ENCODE measurements around the gene KRT23. TPM values are rescaled to one million over a fixed set of nuclear protein-coding genes. Genes with fewer than 3 reads are reported as not detected.

Gene KRT23
- total RNA-seq, 5 donors from 2014 or later (not counting 1 experiment from before 2014, with no cell fraction given), result not detected

GRCh38 chr17:40962059-40962561, 24.7 kb upstream of the KRT23 start:
- no peak overlapping the region for H3K4me3 Mint-ChIP-seq
- peaks cover 3 to 28% of the 10 kb centered on the region in 2 donors for H3K27me3 Mint-ChIP-seq
- no peak overlapping the region for H3K27ac Mint-ChIP-seq
- ATAC-seq (replicated peaks in 1 of 4) (no peak), DNase-seq (no peak)
- H3K9me3 Mint-ChIP-seq, result no peaks in the 10 kb centered on the region
- 81% methylated on average over 4 of the region's 4 CpGs for WGBS (ENCODE audit: insufficient coverage)
- Histone ChIP-seq H3K36me3 (ENCODE audit: control insufficient read depth in 2 of 2, extremely low read depth in 1 of 2, insufficient read depth in 1 of 2, low read length in 1 of 2) (no peaks in the 10 kb centered on the region), H3K4me1 (ENCODE audit: control insufficient read depth in 1 of 2, extremely low read depth in 1 of 2, insufficient read depth in 2 of 2, low read length in 2 of 2) (no peaks in the 10 kb centered on the region), H3K9me3 (no peaks in the 10 kb centered on the region), H3K27me3 (replicated peaks in 1 of 2; ENCODE audit: control insufficient read depth in 2 of 2, extremely low read depth in 1 of 2, insufficient read depth in 2 of 2, low read length in 1 of 2) (peaks cover 0 to 4% of the 10 kb centered on the region in 2 experiments), H3K27ac (ENCODE audit: low read length) (no peak overlapping the region), H3K4me3 (ENCODE audit: control insufficient read depth in 1 of 2, extremely low read depth in 1 of 2, low read length in 1 of 2) (no peak overlapping the region)
- H3K4me1 Mint-ChIP-seq, result peaks cover 0 to 7% (median 0%) of the 10 kb centered on the region in 3 donors
- CTCF ChIA-PET, result interaction anchor here in 1 of 2 donors (1.3 kb wide), 1 partner anchor 19 kb away, joined by 3 read pairs; no protein-coding TSS in a partner anchor
- POLR2A ChIA-PET, result no interaction called here
- H3K36me3 Mint-ChIP-seq, result no peaks in the 10 kb centered on the region

GRCh38 chr17:40961591-40961990, 24.1 kb upstream of the KRT23 start:
- H3K36me3 ChIP-seq (ENCODE audit: control insufficient read depth in 2 of 2, extremely low read depth in 1 of 2, insufficient read depth in 1 of 2, low read length in 1 of 2), result no peaks in the 10 kb centered on the region
- Mint-ChIP-seq H3K4me1 (peaks cover 0 to 7% (median 0%) of the 10 kb centered on the region in 3 donors), H3K27ac (no peak overlapping the region), H3K9me3 (no peaks in the 10 kb centered on the region), H3K4me3 (no peak overlapping the region), H3K27me3 (peaks cover 3 to 29% of the 10 kb centered on the region in 2 donors), H3K36me3 (no peaks in the 10 kb centered on the region)
- no peaks in the 10 kb centered on the region for H3K9me3 ChIP-seq
- no peak for DNase-seq
- no peak overlapping the region for H3K27ac ChIP-seq (ENCODE audit: low read length)
- ChIA-PET CTCF (interaction anchor here in 1 of 2 donors (1.3 kb wide), 1 partner anchor 19 kb away, joined by 3 read pairs; no protein-coding TSS in a partner anchor), POLR2A (no interaction called here)
- H3K27me3 ChIP-seq (replicated peaks in 1 of 2; ENCODE audit: control insufficient read depth in 2 of 2, extremely low read depth in 1 of 2, insufficient read depth in 2 of 2, low read length in 1 of 2), result peaks cover 0 to 4% of the 10 kb centered on the region in 2 experiments
- H3K4me3 ChIP-seq (ENCODE audit: control insufficient read depth in 1 of 2, extremely low read depth in 1 of 2, low read length in 1 of 2), result no peak overlapping the region
- no peak for ATAC-seq (replicated peaks in 1 of 4)
- no CpG with 5 or more reads among the region's 1 CpG for WGBS (ENCODE audit: insufficient coverage)
- no peaks in the 10 kb centered on the region for H3K4me1 ChIP-seq (ENCODE audit: control insufficient read depth in 1 of 2, extremely low read depth in 1 of 2, insufficient read depth in 2 of 2, low read length in 2 of 2)

GRCh38 chr17:40960144-40960543, 22.7 kb upstream of the KRT23 start:
- Mint-ChIP-seq H3K4me3 (no peak overlapping the region), H3K27me3 (peaks cover 9 to 29% of the 10 kb centered on the region in 2 donors), H3K4me1 (peaks cover 0 to 7% (median 0%) of the 10 kb centered on the region in 3 donors), H3K9me3 (no peaks in the 10 kb centered on the region), H3K36me3 (no peaks in the 10 kb centered on the region), H3K27ac (no peak overlapping the region)
- no peak overlapping the region for H3K4me3 ChIP-seq (ENCODE audit: control insufficient read depth in 1 of 2, extremely low read depth in 1 of 2, low read length in 1 of 2)
- no peak for DNase-seq
- H3K9me3 ChIP-seq, result no peaks in the 10 kb centered on the region
- no peaks in the 10 kb centered on the region for H3K4me1 ChIP-seq (ENCODE audit: control insufficient read depth in 1 of 2, extremely low read depth in 1 of 2, insufficient read depth in 2 of 2, low read length in 2 of 2)
- CTCF ChIA-PET, result no interaction called here
- peaks cover 0 to 4% of the 10 kb centered on the region in 2 experiments for H3K27me3 ChIP-seq (replicated peaks in 1 of 2; ENCODE audit: control insufficient read depth in 2 of 2, extremely low read depth in 1 of 2, insufficient read depth in 2 of 2, low read length in 1 of 2)
- H3K36me3 ChIP-seq (ENCODE audit: control insufficient read depth in 2 of 2, extremely low read depth in 1 of 2, insufficient read depth in 1 of 2, low read length in 1 of 2), result no peaks in the 10 kb centered on the region
- WGBS (ENCODE audit: insufficient coverage), result 91% methylated on average over 6 of the region's 10 CpGs
- no peak overlapping the region for H3K27ac ChIP-seq (ENCODE audit: low read length)
- POLR2A ChIA-PET, result no interaction called here
- no peak for ATAC-seq (replicated peaks in 1 of 4)

- ChIA-PET CTCF (interaction anchor here (0.7 to 0.9 kb wide), 2 partner anchors 12 to 690 kb away, joined by 3 read pairs; no protein-coding TSS in a partner anchor), POLR2A (no interaction called here)
- H3K4me1 ChIP-seq (ENCODE audit: control insufficient read depth in 1 of 2, extremely low read depth in 1 of 2, insufficient read depth in 2 of 2, low read length in 2 of 2), result no peaks in the 10 kb centered on the region
- Mint-ChIP-seq H3K9me3 (no peaks in the 10 kb centered on the region), H3K36me3 (no peaks in the 10 kb centered on the region), H3K27me3 (peaks cover 22 to 28% of the 10 kb centered on the region in 2 donors), H3K27ac (no peak overlapping the region), H3K4me1 (peaks cover 0 to 2% (median 0%) of the 10 kb centered on the region in 3 donors), H3K4me3 (no peak overlapping the region)
- no peaks in the 10 kb centered on the region for H3K9me3 ChIP-seq
- H3K27me3 ChIP-seq (replicated peaks in 1 of 2; ENCODE audit: control insufficient read depth in 2 of 2, extremely low read depth in 1 of 2, insufficient read depth in 2 of 2, low read length in 1 of 2), result peaks cover 0 to 4% of the 10 kb centered on the region in 2 experiments
- H3K4me3 ChIP-seq (ENCODE audit: control insufficient read depth in 1 of 2, extremely low read depth in 1 of 2, low read length in 1 of 2), result no peak overlapping the region
- ATAC-seq (replicated peaks in 1 of 4) (no peak), DNase-seq (no peak)
- 85% methylated on average over 4 of the region's 12 CpGs for WGBS (ENCODE audit: insufficient coverage)
- no peak overlapping the region for H3K27ac ChIP-seq (ENCODE audit: low read length)
- no peaks in the 10 kb centered on the region for H3K36me3 ChIP-seq (ENCODE audit: control insufficient read depth in 2 of 2, extremely low read depth in 1 of 2, insufficient read depth in 1 of 2, low read length in 1 of 2)
These were observed 20.9 kb upstream of the KRT23 start for GRCh38 chr17:40958086-40958953.

DNA sequence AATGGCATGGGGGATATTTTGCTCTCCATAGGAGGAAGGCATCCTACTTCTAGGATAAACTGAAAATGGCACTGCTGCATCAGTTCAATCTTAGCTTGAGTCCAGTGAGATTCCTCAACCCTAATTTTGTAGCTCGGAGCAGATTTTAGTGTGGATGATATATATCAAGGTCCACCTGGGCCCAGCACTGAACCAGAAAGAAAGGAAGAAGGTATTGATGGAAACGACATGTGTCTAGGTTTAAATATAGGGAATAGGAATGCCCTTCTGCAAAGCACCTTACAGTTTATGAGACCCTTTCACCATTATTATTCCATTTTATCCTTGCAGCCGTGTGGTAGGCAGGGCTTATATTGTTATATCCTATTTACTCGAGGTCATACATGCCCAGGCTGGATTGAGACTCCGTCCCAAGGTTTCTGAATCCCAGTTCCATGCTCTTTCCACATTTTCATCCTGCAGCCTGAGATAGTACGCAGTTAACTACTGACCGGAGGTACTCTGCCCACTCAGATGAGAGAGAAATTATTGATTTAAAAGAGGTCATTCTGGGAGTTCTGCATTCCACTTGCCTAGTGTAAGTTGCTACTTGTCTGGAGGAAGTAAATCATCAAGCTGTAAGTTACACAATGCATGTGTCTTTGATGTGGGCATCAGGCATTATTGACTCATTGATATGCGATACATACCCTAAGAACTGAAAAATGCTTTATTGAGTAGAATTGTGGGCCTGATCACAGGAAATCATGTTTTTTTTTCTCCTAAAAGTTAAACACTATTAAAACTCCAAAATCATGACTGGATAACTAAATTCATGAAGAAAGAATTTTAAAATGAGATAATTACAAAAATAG, 19.2 kb upstream of the KRT23 start:
- H3K9me3 Mint-ChIP-seq, result no peaks in the 10 kb centered on the region
- peaks cover 0 to 2% (median 0%) of the 10 kb centered on the region in 3 donors for H3K4me1 Mint-ChIP-seq
- DNase-seq (no peak), ATAC-seq (replicated peaks in 1 of 4) (no peak)
- WGBS (ENCODE audit: insufficient coverage), result 67% methylated on average over 3 of the region's 8 CpGs
- no peak overlapping the region for H3K27ac Mint-ChIP-seq
- ChIA-PET POLR2A (no interaction called here), CTCF (no interaction called here)
- H3K4me3 Mint-ChIP-seq, result no peak overlapping the region
- Histone ChIP-seq H3K36me3 (ENCODE audit: control insufficient read depth in 2 of 2, extremely low read depth in 1 of 2, insufficient read depth in 1 of 2, low read length in 1 of 2) (no peaks in the 10 kb centered on the region), H3K27ac (ENCODE audit: low read length) (no peak overlapping the region), H3K9me3 (no peaks in the 10 kb centered on the region), H3K27me3 (replicated peaks in 1 of 2; ENCODE audit: control insufficient read depth in 2 of 2, extremely low read depth in 1 of 2, insufficient read depth in 2 of 2, low read length in 1 of 2) (peaks cover 3 to 4% of the 10 kb centered on the region in 2 experiments), H3K4me3 (ENCODE audit: control insufficient read depth in 1 of 2, extremely low read depth in 1 of 2, low read length in 1 of 2) (no peak overlapping the region), H3K4me1 (ENCODE audit: control insufficient read depth in 1 of 2, extremely low read depth in 1 of 2, insufficient read depth in 2 of 2, low read length in 2 of 2) (no peaks in the 10 kb centered on the region)
- H3K36me3 Mint-ChIP-seq, result no peaks in the 10 kb centered on the region
- H3K27me3 Mint-ChIP-seq, result peaks cover 34 to 35% of the 10 kb centered on the region in 2 donors

GRCh38 chr17:40953881-40954280, 16.4 kb upstream of the KRT23 start:
- Mint-ChIP-seq H3K36me3 (no peaks in the 10 kb centered on the region), H3K9me3 (no peaks in the 10 kb centered on the region), H3K27me3 (peaks cover 37 to 54% of the 10 kb centered on the region in 2 donors), H3K27ac (no peak overlapping the region), H3K4me1 (peaks cover 0 to 1% (median 0%) of the 10 kb centered on the region in 3 donors), H3K4me3 (no peak overlapping the region)
- Histone ChIP-seq H3K4me1 (ENCODE audit: control insufficient read depth in 1 of 2, extremely low read depth in 1 of 2, insufficient read depth in 2 of 2, low read length in 2 of 2) (no peaks in the 10 kb centered on the region), H3K36me3 (ENCODE audit: control insufficient read depth in 2 of 2, extremely low read depth in 1 of 2, insufficient read depth in 1 of 2, low read length in 1 of 2) (no peaks in the 10 kb centered on the region), H3K27me3 (replicated peaks in 1 of 2; ENCODE audit: control insufficient read depth in 2 of 2, extremely low read depth in 1 of 2, insufficient read depth in 2 of 2, low read length in 1 of 2) (peaks cover 6 to 8% of the 10 kb centered on the region in 2 experiments), H3K27ac (ENCODE audit: low read length) (no peak overlapping the region), H3K9me3 (no peaks in the 10 kb centered on the region), H3K4me3 (ENCODE audit: control insufficient read depth in 1 of 2, extremely low read depth in 1 of 2, low read length in 1 of 2) (no peak overlapping the region)
- ChIA-PET POLR2A (no interaction called here), CTCF (no interaction called here)
- 88% methylated on average over 1 of the region's 2 CpGs for WGBS (ENCODE audit: insufficient coverage)
- no peak for DNase-seq
- no peak for ATAC-seq (replicated peaks in 1 of 4)
